ENCODE results near the gene LYST.
"Not testable (repeated sequence)": the region's sequence is repeated elsewhere in the genome, so short reads cannot be mapped to it uniquely, and the experiment has no call there.

LYST gene

DNA sequence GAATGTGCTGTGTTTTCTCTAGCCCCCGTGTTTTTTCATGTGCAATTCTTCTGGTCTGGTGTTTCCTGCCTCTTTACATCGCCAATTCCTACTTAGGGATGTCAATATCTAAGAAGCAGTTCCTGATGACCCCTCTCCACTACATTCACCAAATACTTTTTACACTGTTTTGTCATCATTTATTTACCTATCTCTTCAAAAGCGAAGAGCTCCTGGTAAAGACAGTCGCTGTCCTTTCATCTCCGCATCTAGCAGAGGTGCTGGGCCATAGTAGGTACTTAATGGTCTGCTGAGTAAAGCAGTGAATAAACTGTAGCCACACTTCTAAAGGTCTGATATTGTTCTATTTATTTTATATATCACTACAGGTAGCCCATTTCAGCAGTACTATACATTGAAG is 43.0 kb downstream of the LYST start:
- DNase-seq (ENCODE audit: low read depth in 2 of 3, low spot score in 1 of 3), result no peak

GRCh38 chr1:235822685-235823084 is 44.0 kb downstream of the LYST start:
- no peak for DNase-seq (ENCODE audit: low read depth in 2 of 3, low spot score in 1 of 3)

GRCh38 chr1:235821361-235821981 is 45.2 kb downstream of the LYST start:
- no peak for DNase-seq (ENCODE audit: low read depth in 2 of 3, low spot score in 1 of 3)

DNA sequence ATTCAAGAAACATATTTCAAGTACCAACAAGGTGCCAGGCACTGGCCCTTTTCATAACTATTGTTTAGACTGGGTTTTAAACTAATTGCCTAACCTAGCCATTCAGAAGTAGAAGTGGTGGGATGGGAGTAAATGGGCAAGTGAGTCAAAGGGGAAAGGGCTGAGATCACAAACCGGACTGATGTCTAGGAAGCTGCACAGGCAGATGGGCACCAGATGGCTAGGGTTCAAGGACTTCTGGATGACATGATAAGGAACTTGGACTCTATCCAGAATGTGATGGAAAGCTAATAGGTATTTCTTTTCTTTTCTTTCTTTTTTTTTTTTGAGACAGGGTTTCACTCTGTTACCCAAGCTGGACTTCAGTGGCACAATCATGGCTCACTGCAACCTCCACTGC is 46.6 kb downstream of the LYST start:
- DNase-seq (ENCODE audit: low read depth in 2 of 3, low spot score in 1 of 3), result no peak

DNA sequence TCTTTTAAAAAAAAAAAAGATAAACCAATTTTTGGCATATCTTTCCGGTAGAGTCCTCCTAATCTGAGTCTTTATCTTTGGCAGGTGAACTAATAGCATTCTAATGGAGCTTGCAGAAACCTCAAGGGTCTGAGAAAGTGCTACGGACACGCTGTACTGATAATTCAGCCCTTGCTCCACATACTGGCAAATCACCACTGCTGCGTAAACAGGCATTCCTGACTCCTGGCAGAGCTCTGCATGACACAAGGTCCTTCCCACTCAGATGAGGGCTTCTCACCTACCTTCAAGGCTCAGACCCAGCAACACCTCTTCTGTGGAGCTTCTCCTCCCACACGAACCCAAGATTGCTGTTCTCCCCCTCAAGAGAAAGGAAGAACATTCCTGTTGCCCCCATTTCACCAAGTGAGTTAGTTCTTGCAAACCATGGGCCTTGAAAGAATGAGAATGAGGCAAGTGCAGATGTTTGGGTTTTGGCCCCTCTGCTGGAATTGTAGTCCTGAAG is 48.0 kb downstream of the LYST start:
- DNase-seq (ENCODE audit: low read depth in 2 of 3, low spot score in 1 of 3), result no peak

GRCh38 chr1:235817101-235817728 is 49.5 kb downstream of the LYST start:
- no peak for DNase-seq (ENCODE audit: low read depth in 2 of 3, low spot score in 1 of 3)

- no peak for DNase-seq (ENCODE audit: low read depth in 2 of 3, low spot score in 1 of 3)
These were observed 56.9 kb downstream of the LYST start for GRCh38 chr1:235809688-235810397.

DNA sequence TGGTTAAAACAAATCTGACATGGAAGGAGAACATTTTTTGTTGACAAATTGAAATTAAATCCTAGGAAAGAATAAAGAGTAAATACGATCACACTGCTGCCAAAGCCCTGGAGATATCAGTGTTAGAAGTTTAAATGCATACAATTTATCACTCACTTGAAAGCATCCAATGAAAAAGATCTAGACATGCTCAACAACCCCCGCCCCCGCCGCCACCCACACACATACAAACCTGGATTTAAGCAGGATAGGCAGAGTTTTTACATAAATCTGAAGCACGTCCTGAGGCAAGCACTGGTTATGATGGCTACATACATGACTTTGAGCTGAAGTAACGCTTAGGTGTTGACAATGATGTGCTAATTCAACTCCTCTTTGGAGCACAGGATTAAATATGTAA is 58.5 kb downstream of the LYST start:
- DNase-seq (ENCODE audit: low read depth in 2 of 3, low spot score in 1 of 3), result no peak

GRCh38 chr1:235806123-235806522 is 60.6 kb downstream of the LYST start:
- no peak for DNase-seq (ENCODE audit: low read depth in 2 of 3, low spot score in 1 of 3)

GRCh38 chr1:235802573-235803346 is 63.9 kb downstream of the LYST start:
- DNase-seq (ENCODE audit: low read depth in 2 of 3, low spot score in 1 of 3), result no peak

- no peak for DNase-seq (ENCODE audit: low read depth in 2 of 3, low spot score in 1 of 3)
These were observed 67.4 kb downstream of the LYST start for GRCh38 chr1:235799264-235799663.

DNA sequence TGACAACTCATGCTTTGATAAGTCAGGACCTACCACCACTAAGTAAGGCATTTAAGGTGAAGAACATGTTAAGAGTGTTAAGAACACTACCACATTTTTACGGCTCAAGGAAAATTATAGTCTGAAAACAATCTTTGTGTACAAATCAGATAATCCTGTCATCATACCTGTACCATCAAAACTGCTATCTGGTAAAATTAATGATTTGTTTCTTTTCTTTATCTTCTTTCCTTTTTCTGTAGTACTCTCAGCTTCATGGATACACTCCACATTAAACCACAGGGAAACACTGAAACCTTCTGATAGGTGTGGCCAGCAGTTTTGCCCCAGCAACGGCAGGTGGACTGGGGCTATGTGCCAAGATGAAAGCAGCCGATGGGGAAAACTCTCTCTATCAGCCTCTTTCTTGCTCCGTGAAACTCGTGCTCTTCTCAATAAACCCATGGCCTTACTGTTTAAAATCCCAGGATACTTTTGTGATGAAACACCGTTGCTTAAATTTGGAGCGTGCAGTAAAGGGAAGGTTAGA is 75.1 kb downstream of the LYST start:
- DNase-seq (ENCODE audit: low read depth in 2 of 3, low spot score in 1 of 3), result no peak

DNA sequence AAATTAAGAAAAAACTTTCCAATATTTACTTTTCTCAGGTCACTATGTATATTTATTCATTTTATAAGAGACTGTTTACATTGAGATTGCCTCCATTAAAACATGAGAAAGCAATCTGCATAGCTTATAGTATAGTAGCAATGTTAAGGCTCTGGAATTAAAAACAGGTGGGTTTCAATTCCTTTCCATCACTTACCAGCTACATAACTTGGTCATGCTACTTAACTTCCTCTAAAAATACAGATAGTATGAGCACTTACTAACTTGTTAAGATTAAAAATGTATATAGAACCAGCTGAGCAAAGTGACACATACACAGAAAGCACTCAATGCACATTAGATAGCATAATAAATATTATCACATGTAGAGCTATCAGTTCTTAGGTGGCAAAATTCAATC is 76.6 kb downstream of the LYST start:
- no peak for DNase-seq (ENCODE audit: low read depth in 2 of 3, low spot score in 1 of 3)

DNA sequence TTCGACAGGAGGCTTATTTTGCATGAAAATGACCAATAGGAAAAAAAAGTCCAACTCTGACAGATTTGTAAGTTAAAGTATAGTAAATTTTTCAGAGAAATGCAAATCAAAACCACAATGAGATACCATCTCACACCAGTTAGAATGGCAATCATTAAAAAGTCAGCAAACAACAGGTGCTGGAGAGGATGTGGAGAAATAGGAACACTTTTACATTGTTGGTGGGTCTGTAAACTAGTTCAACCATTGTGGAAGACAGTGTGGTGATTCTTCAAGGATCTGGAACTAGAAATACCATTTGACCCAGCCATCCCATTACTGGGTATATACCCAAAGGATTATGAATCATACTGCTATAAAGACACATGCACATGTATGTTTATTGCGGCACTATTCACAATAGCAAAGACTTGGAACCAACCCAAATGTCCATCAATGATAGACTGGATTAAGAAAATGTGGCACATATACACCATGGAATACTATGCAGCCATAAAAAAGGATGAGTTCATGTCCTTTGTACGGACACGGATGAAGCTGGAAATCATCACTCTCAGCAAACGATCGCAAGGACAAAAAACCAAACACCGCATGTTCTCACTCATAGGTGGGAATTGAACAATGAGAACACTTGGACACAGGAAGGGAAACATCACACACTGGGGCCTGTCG is 80.3 kb downstream of the LYST start:
- not testable (repeated sequence) for DNase-seq (ENCODE audit: low read depth in 2 of 3, low spot score in 1 of 3)

DNA sequence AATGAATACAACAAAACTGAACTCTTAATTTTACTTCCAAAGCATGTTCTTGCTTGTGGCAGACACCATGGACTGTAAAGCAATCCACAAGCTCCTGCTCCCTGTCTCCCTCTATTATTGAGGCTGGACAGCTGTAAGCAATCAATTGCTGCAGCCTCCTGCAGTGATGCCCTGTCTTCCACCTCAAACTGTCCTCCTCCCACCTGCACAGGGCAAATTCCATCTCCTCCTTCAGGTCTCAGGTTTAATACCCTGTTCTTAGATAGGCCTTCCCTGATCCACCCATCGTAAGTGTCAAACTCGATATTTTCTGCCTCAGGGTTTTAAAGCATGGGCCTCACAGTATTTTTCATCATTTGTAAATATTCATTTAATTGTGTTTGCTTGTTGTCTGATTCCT is 81.8 kb downstream of the LYST start:
- no peak for DNase-seq (ENCODE audit: low read depth in 2 of 3, low spot score in 1 of 3)

- DNase-seq (ENCODE audit: low read depth in 2 of 3, low spot score in 1 of 3), result no peak
These were observed 83.4 kb downstream of the LYST start for GRCh38 chr1:235783148-235783776.

DNA sequence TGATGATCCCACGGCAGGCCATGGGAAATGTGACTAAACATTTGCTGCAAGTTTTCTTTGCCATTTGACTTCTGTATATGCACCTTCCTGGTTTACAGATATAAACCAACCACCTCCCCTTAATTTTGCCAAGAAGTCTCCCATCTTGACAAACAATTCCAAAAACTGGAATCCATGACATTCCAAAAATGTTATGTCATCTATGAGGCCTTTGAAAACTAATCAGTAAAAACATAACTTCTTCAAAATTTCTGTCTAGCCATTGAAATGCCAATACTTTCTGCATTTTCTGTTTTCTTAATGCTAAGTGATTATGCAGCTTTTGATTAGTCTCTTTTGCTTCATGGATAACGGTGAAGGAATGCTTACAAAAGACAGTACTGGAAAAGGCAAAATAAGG is 84.1 kb downstream of the LYST start:
- no peak for DNase-seq (ENCODE audit: low read depth in 2 of 3, low spot score in 1 of 3)

DNA sequence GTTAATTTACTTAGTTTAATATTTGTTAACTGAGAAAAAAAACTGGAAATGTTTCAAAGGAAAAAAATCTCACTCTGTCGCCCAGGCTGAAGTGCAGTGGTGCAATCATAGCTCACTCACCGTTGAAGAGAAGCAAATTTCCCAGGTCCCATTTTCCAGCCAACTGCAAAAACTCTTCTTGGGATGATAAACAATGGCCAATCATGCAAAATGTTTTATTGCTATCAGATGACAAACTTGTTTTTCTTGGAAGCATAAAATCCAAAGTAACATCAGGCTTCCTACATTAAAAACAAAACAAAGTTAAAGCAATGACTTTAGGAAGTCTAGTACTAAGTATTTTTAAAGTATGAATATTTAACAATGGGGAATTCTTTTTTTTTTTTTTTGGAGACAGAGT is 84.9 kb downstream of the LYST start:
- no peak for DNase-seq (ENCODE audit: low read depth in 2 of 3, low spot score in 1 of 3)

DNA sequence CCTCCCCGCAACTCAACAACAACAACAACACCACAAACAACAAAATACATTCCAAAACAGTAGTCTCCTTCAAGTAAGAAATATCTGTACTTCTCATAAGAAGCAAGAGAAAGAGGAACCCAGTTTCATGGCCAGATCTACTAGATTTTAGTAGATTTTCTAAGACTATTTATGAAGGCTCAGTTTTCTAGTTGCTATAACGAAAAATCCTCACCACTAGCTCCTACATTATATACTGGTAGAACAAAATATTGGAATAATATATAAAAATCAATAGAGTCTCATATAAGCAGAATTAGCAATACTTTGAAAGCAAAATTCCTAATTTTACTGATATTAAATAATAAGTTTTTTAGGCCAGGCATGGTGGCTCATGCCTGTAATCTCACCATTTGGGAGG is 86.9 kb downstream of the LYST start:
- no peak for DNase-seq (ENCODE audit: low read depth in 2 of 3, low spot score in 1 of 3)

GRCh38 chr1:235776396-235776795 is 90.3 kb downstream of the LYST start:
- DNase-seq (ENCODE audit: low read depth in 2 of 3, low spot score in 1 of 3), result no peak

Measured in stimulated activated CD4-positive, alpha-beta T cell treated with anti-CD3 and anti-CD28 coated beads, Interleukin-12 subunit alpha, Interleukin-12 subunit beta, amount 100 ng/mL, for 48 hours (primary cell).